SK-N-SH (cell line): ENCODE data around the gene RASL11B. TPM values are rescaled to one million over a fixed set of nuclear protein-coding genes. Genes with fewer than 3 reads are reported as not detected.

ENCODE experiments used
- CTCF ChIA-PET: fragments of 300-600, 350-600 bp; formaldehyde crosslinking; extraction: SDS; loops from one replicate; lab custom pipeline; 2021; lab: Yijun Ruan, JAX
- POLR2A ChIA-PET: fragments of 350-600 bp; sonication (Branson Sonifier 250); formaldehyde crosslinking; extraction: SDS; loops from one replicate; lab custom pipeline; 2020; ENCODE audit warnings: antibody characterized with exemption, inconsistent platforms; lab: Yijun Ruan, JAX
- DNase-seq: peaks from one replicate; pipeline ENCODE4 v3.0.0; 2012
- H2AFZ ChIP-seq: fragments of 200-600 bp; sonication (generic); 2 replicates; pipeline ENCODE4 v1.8.1; 2016; ENCODE audit warnings: antibody characterized with exemption, mild to moderate bottlenecking, low read depth
- H3F3A ChIP-seq: fragments of 200-600 bp; sonication (generic); replicated peaks from 2 replicates; pipeline ENCODE3; 2016; ENCODE audit warnings: antibody characterized with exemption, mild to moderate bottlenecking; ENCODE audit not compliant: insufficient read depth
- H3K27ac ChIP-seq, 2 experiments: fragments of 200-500 bp in 1 of 2; fragments of 200-600 bp in 1 of 2; sonication (Bioruptor generic) in 1 of 2; sonication (generic), shearing (Covaris generic) in 1 of 2; 2 replicates each; pipeline versions ENCODE4 v1.5.1 to v1.6.1; 2014 to 2016; ENCODE audit warnings: low read depth in 2 of 2, inconsistent platforms in 1 of 2, low read length in 1 of 2, mild to moderate bottlenecking in 1 of 2, mixed read lengths in 1 of 2
- H3K27me3 ChIP-seq: fragments of 200-600 bp; sonication (generic), shearing (Covaris generic); 2 replicates; pipeline ENCODE4 v1.6.1; 2016; ENCODE audit warnings: mixed run types; ENCODE audit not compliant: insufficient read depth
- H3K36me3 ChIP-seq, 2 experiments: fragments of 200-500 bp in 1 of 2; fragments of 200-600 bp in 1 of 2; sonication (Bioruptor generic) in 1 of 2; sonication (generic) in 1 of 2; replicated peaks in 1 of 2; 2 replicates each; pipeline versions ENCODE3 to v1.5.1; 2014 to 2016; ENCODE audit warnings: low read length in 1 of 2, mild to moderate bottlenecking in 1 of 2; ENCODE audit not compliant: insufficient read depth in 2 of 2, control insufficient read depth in 1 of 2
- H3K4me1 ChIP-seq, 2 experiments: fragments of 200-500 bp in 1 of 2; fragments of 200-600 bp in 1 of 2; sonication (Bioruptor generic) in 1 of 2; sonication (generic), shearing (Covaris generic) in 1 of 2; 2 replicates each; pipeline versions ENCODE4 v1.5.1 to v1.6.1; 2014 to 2016; ENCODE audit warnings: low read depth in 1 of 2, low read length in 1 of 2, mixed run types in 1 of 2; ENCODE audit not compliant: insufficient read depth in 2 of 2, control insufficient read depth in 1 of 2
- H3K4me2 ChIP-seq: fragments of 200-600 bp; sonication (generic), shearing (Covaris generic); 2 replicates; pipeline ENCODE4 v1.6.1; 2017; ENCODE audit warnings: mixed run types
- H3K4me3 ChIP-seq, 2 experiments: fragments of 200-500 bp in 1 of 2; fragments of 200-600 bp in 1 of 2; sonication (Bioruptor generic) in 1 of 2; sonication (generic), shearing (Covaris generic) in 1 of 2; 2 replicates each; pipeline versions ENCODE4 v1.5.1 to v1.8.1; 2014 to 2016; ENCODE audit warnings: low read depth in 2 of 2, inconsistent platforms in 1 of 2, low read length in 1 of 2, mild to moderate bottlenecking in 1 of 2, mixed read lengths in 1 of 2, moderate library complexity in 1 of 2
- H3K79me2 ChIP-seq: fragments of 200-600 bp; sonication (generic); 2 replicates; pipeline ENCODE4 v1.8.1; 2017; ENCODE audit warnings: mild to moderate bottlenecking; ENCODE audit not compliant: insufficient read depth
- H3K9ac ChIP-seq: fragments of 200-600 bp; sonication (generic); 2 replicates; pipeline ENCODE4 v1.6.1; 2017; ENCODE audit warnings: mixed run types
- H3K9me2 ChIP-seq: fragments of 200-600 bp; sonication (generic); 2 replicates; pipeline ENCODE4 v1.6.1; 2017; ENCODE audit warnings: mixed run types
- H3K9me3 ChIP-seq: fragments of 200-600 bp; sonication (generic); 2 replicates; pipeline ENCODE4 v1.6.1; 2017; ENCODE audit warnings: mixed run types, mild to moderate bottlenecking, moderate library complexity
- H4K20me1 ChIP-seq: fragments of 200-600 bp; sonication (generic); 2 replicates; pipeline ENCODE4 v1.6.1; 2017; ENCODE audit warnings: mild to moderate bottlenecking, mixed run types; ENCODE audit not compliant: insufficient read depth
- FOSL2 ChIP-seq: IDR thresholded peaks from 2 replicates; pipeline ENCODE4 v1.4.0; 2012; ENCODE audit warnings: low read depth, mild to moderate bottlenecking, moderate library complexity, borderline replicate concordance
- FOXJ3 ChIP-seq: sonication (generic); formaldehyde crosslinking; IDR thresholded peaks from 2 replicates; pipeline ENCODE4 v1.5.1; 2020; ENCODE audit warnings: mild to moderate bottlenecking, missing genetic modification reagents
- GABPA ChIP-seq: IDR thresholded peaks from 2 replicates; pipeline ENCODE4 v1.4.0; 2012; ENCODE audit warnings: low read depth, mild to moderate bottlenecking
- GATA2 ChIP-seq: sonication (generic); formaldehyde crosslinking; IDR thresholded peaks from 2 replicates; pipeline ENCODE4 v1.5.0; 2020; ENCODE audit warnings: mild to moderate bottlenecking, missing genetic modification reagents
- JUND ChIP-seq: IDR thresholded peaks from 2 replicates; pipeline ENCODE4 v1.4.0; 2012
- NRF1 ChIP-seq: IDR thresholded peaks from 2 replicates; pipeline ENCODE4 v1.6.1; 2012; ENCODE audit warnings: low read depth, mild to moderate bottlenecking, low read length
- RAD21 ChIP-seq: IDR thresholded peaks from 2 replicates; pipeline ENCODE4 v1.6.1; 2012; ENCODE audit warnings: mild to moderate bottlenecking, low read length
- RFX5 ChIP-seq: IDR thresholded peaks from 2 replicates; pipeline ENCODE4 v1.6.1; 2012; ENCODE audit warnings: mild to moderate bottlenecking, improper control_type of control experiment, low read length
- RXRA ChIP-seq: IDR thresholded peaks from 2 replicates; pipeline ENCODE4 v1.4.0; 2012; ENCODE audit warnings: low read depth, mild to moderate bottlenecking, borderline replicate concordance
- SIN3A ChIP-seq: IDR thresholded peaks from 2 replicates; pipeline ENCODE4 v1.6.1; 2012; ENCODE audit warnings: low read depth, mild to moderate bottlenecking, low read length, moderate library complexity, borderline replicate concordance
- TEAD4 ChIP-seq: IDR thresholded peaks from 2 replicates; pipeline ENCODE4 v1.4.0; 2012; ENCODE audit warnings: mild to moderate bottlenecking, borderline replicate concordance; ENCODE audit not compliant: insufficient read depth
- YY1 ChIP-seq: IDR thresholded peaks from 2 replicates; pipeline ENCODE4 v1.4.0; 2012; ENCODE audit warnings: low read depth, mild to moderate bottlenecking
- WGBS: methylation state at CpG from one replicate; pipeline ENCODE4 v1.1.6; 2017; ENCODE audit warnings: low lambda C conversion rate; 5-methylcytosine and 5-hydroxymethylcytosine counted together
- polyA plus RNA-seq, 3 experiments: library from polyadenylated mRNA; depleted of rRNA; stranded (reverse); fragments of >200 nt; gene quantifications; 2 replicates each; pipeline ENCODE4 v1.2.3, GENCODE V29; 2012
- TF ChIP-seq, protein P1 (sequence below): IDR thresholded peaks from 2 replicates; pipeline ENCODE4 v1.4.0; 2012; ENCODE audit warnings: low read depth, borderline replicate concordance
- TF ChIP-seq, protein P2 (sequence below): IDR thresholded peaks from 2 replicates; pipeline ENCODE4 v1.4.0; 2012; ENCODE audit warnings: low read depth
- TF ChIP-seq, protein P3 (sequence below): fragments of 150-350 bp; IDR thresholded peaks from 2 replicates; pipeline ENCODE4 v1.6.1; 2016; ENCODE audit warnings: mild to moderate bottlenecking, low read depth, low read length
- TF ChIP-seq, protein P4 (sequence below): IDR thresholded peaks from 2 replicates; pipeline ENCODE4 v1.6.1; 2012; ENCODE audit warnings: mild to moderate bottlenecking, low read depth, low read length, moderate library complexity

The RASL11B gene
- polyA plus RNA-seq, 1 of the 3 experiments (the other 2 are of a cell fraction): 0.54 TPM

DNA sequence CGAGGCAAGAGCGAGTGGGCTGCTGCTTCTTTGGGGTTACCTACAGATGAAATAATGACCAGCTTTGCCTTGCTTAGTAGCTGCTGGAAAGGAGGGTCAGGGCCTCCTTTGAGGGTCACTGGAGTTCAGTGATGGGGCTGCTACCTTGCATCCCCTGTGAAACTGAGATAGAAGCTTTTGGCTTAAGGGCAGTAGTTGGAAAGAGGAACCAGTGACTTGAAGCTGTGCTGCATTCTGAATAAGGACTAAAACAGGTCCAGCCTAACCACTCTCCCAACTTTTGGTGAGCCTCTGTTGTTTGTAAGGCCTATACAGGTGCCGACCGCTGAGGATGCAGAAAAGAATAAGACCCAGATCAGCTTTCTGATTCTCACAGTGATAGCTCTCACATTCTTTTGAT, 41.2 kb downstream of the RASL11B start (continued):
- TF ChIP-seq, protein P1, sequence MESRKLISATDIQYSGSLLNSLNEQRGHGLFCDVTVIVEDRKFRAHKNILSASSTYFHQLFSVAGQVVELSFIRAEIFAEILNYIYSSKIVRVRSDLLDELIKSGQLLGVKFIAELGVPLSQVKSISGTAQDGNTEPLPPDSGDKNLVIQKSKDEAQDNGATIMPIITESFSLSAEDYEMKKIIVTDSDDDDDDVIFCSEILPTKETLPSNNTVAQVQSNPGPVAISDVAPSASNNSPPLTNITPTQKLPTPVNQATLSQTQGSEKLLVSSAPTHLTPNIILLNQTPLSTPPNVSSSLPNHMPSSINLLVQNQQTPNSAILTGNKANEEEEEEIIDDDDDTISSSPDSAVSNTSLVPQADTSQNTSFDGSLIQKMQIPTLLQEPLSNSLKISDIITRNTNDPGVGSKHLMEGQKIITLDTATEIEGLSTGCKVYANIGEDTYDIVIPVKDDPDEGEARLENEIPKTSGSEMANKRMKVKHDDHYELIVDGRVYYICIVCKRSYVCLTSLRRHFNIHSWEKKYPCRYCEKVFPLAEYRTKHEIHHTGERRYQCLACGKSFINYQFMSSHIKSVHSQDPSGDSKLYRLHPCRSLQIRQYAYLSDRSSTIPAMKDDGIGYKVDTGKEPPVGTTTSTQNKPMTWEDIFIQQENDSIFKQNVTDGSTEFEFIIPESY: no peak
- TF ChIP-seq, protein P2, sequence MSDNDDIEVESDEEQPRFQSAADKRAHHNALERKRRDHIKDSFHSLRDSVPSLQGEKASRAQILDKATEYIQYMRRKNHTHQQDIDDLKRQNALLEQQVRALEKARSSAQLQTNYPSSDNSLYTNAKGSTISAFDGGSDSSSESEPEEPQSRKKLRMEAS: no peak
- TF ChIP-seq JUND: no peak

DNA sequence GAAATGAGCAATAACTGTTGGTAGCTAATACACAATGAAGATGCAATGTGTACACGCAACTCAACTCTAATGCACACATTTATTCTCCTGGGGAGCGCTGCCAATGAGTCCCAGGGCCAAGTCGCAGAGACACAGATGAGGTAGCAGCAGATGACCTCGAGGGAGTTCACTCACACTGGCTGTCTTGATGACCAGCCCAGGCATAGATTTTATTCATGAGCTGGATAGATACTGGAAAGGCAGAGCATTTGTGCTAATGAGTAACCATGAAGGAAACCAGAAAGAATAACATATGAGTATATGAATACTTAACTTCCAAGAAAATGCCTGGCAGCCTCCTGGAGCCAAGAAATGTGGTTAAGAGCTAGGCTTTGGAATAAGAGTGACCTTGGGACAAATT, 42.3 kb downstream of the RASL11B start:
- H2AFZ ChIP-seq: no peak overlapping the region
- H3K36me3 ChIP-seq: no peaks in the 10 kb centered on the region
- peaks cover 0 to 2% of the 10 kb centered on the region in 2 experiments; a peak in 2 of 4 replicates for H3K4me1 ChIP-seq
- no peaks in the 10 kb centered on the region for H3K27me3 ChIP-seq
- H3F3A ChIP-seq: no peaks in the 10 kb centered on the region
- H4K20me1 ChIP-seq: no peaks in the 10 kb centered on the region
- 94% methylated on average over 4 of the region's 4 CpGs for WGBS
- H3K4me3 ChIP-seq: no peak overlapping the region
- H3K9ac ChIP-seq: no peak overlapping the region
- no peak for DNase-seq
- ChIA-PET POLR2A (no interaction called here), CTCF (interaction anchor here (1.0 kb wide), 1 partner anchor 21 kb away, joined by 3 read pairs; no protein-coding TSS in a partner anchor)
- H3K9me3 ChIP-seq: no peaks in the 10 kb centered on the region
- H3K4me2 ChIP-seq: no peak overlapping the region
- no peaks in the 10 kb centered on the region for H3K79me2 ChIP-seq
- no peak for TF ChIP-seq RXRA
- TF ChIP-seq YY1: no peak
- no peak overlapping the region for H3K27ac ChIP-seq
- no peaks in the 10 kb centered on the region for H3K9me2 ChIP-seq

DNA sequence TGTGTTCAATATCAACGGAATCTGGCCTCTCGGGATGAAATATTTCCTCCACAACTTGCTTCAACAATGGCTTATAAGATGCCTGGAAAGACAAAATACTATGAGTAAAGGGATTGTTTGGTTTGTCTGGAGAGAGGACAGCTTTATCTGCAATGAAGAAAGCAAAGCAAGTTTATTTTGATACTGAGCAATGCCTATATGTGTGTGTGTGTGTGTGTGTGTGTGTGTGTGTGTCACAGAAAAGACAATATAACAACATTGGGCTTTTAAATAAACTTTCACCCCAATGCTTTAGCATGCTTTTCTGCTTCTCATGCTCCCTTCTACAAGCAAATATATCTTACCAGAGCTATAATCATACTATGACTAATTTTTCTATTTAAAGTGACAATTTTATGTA, 45.4 kb downstream of the RASL11B start:
- H3K9ac ChIP-seq: no peak overlapping the region
- no peaks in the 10 kb centered on the region for H4K20me1 ChIP-seq
- peaks cover 0 to 2% of the 10 kb centered on the region in 2 experiments; a peak in 2 of 4 replicates for H3K4me1 ChIP-seq
- no peaks in the 10 kb centered on the region for H3K79me2 ChIP-seq
- 100% methylated on average over 2 of the region's 2 CpGs for WGBS
- ChIA-PET CTCF (interaction anchor here (0.6 kb wide), 1 partner anchor 362 kb away, joined by 3 read pairs; no protein-coding TSS in a partner anchor), POLR2A (no interaction called here)
- no peak overlapping the region for H3K4me2 ChIP-seq
- H3K9me2 ChIP-seq: no peaks in the 10 kb centered on the region
- H3K9me3 ChIP-seq: no peaks in the 10 kb centered on the region
- no peaks in the 10 kb centered on the region for H3K36me3 ChIP-seq
- no peak overlapping the region for H3K4me3 ChIP-seq
- H3K27ac ChIP-seq: no peak overlapping the region
- H3K27me3 ChIP-seq: no peaks in the 10 kb centered on the region
- no peak for DNase-seq
- H3F3A ChIP-seq: peaks cover 6% of the 10 kb centered on the region
- H2AFZ ChIP-seq: no peak overlapping the region
- TF ChIP-seq GABPA (no peak), NRF1 (no peak), TEAD4 (no peak), FOSL2 (no peak), SIN3A (no peak), RFX5 (no peak), FOXJ3 (CRISPR knock-in tag) (no peak), GATA2 (no peak), JUND (no peak), RAD21 (no peak)
- TF ChIP-seq, protein P3, sequence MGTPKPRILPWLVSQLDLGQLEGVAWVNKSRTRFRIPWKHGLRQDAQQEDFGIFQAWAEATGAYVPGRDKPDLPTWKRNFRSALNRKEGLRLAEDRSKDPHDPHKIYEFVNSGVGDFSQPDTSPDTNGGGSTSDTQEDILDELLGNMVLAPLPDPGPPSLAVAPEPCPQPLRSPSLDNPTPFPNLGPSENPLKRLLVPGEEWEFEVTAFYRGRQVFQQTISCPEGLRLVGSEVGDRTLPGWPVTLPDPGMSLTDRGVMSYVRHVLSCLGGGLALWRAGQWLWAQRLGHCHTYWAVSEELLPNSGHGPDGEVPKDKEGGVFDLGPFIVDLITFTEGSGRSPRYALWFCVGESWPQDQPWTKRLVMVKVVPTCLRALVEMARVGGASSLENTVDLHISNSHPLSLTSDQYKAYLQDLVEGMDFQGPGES: no peak
- TF ChIP-seq, protein P1: no peak
- TF ChIP-seq, protein P4, sequence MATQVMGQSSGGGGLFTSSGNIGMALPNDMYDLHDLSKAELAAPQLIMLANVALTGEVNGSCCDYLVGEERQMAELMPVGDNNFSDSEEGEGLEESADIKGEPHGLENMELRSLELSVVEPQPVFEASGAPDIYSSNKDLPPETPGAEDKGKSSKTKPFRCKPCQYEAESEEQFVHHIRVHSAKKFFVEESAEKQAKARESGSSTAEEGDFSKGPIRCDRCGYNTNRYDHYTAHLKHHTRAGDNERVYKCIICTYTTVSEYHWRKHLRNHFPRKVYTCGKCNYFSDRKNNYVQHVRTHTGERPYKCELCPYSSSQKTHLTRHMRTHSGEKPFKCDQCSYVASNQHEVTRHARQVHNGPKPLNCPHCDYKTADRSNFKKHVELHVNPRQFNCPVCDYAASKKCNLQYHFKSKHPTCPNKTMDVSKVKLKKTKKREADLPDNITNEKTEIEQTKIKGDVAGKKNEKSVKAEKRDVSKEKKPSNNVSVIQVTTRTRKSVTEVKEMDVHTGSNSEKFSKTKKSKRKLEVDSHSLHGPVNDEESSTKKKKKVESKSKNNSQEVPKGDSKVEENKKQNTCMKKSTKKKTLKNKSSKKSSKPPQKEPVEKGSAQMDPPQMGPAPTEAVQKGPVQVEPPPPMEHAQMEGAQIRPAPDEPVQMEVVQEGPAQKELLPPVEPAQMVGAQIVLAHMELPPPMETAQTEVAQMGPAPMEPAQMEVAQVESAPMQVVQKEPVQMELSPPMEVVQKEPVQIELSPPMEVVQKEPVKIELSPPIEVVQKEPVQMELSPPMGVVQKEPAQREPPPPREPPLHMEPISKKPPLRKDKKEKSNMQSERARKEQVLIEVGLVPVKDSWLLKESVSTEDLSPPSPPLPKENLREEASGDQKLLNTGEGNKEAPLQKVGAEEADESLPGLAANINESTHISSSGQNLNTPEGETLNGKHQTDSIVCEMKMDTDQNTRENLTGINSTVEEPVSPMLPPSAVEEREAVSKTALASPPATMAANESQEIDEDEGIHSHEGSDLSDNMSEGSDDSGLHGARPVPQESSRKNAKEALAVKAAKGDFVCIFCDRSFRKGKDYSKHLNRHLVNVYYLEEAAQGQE: no peak
